Liver (tissue), 3 donors: ENCODE results near the gene GAN.

Experiments used
- ATF3 ChIP-seq: IDR thresholded peaks from 2 replicates; pipeline ENCODE4 v1.6.1; 2016; ENCODE audit warnings: antibody characterized with exemption
- EGR1 ChIP-seq, 2 donors: IDR thresholded peaks; 2 replicates each; pipeline ENCODE4 v1.6.1; 2016 to 2018; ENCODE audit warnings: antibody characterized with exemption in 2 of 2, low read depth in 2 of 2
- FOXA1 ChIP-seq: IDR thresholded peaks from 2 replicates; pipeline ENCODE4 v1.6.1; 2016; ENCODE audit warnings: antibody characterized with exemption
- GABPA ChIP-seq, 2 donors: IDR thresholded peaks in 1 of 2; conservative IDR thresholded peaks in 1 of 2; 2 replicates each; pipeline ENCODE4 v1.6.1; 2016; ENCODE audit warnings: antibody characterized with exemption in 2 of 2, mild to moderate bottlenecking in 1 of 2, moderate library complexity in 1 of 2
- HNF4A ChIP-seq, 2 donors: conservative IDR thresholded peaks; 2 replicates each; pipeline ENCODE4 v1.6.1; 2016; ENCODE audit warnings: antibody characterized with exemption in 2 of 2, mild to moderate bottlenecking in 2 of 2
- JUND ChIP-seq, 2 donors: IDR thresholded peaks; 2 replicates each; pipeline ENCODE4 v1.6.1; 2016; ENCODE audit warnings: antibody characterized with exemption in 2 of 2
- RAD21 ChIP-seq, 2 donors: IDR thresholded peaks; 2 replicates each; pipeline ENCODE4 v1.6.1; 2016; ENCODE audit warnings: antibody characterized with exemption in 2 of 2, mild to moderate bottlenecking in 2 of 2
- SP1 ChIP-seq: IDR thresholded peaks from 2 replicates; pipeline ENCODE4 v1.6.1; 2018; ENCODE audit warnings: antibody characterized with exemption, mild to moderate bottlenecking
- TAF1 ChIP-seq: conservative IDR thresholded peaks from 2 replicates; pipeline ENCODE4 v1.6.1; 2016; ENCODE audit warnings: antibody characterized with exemption, mild to moderate bottlenecking
- YY1 ChIP-seq: IDR thresholded peaks from 2 replicates; pipeline ENCODE4 v1.6.1; 2016; ENCODE audit warnings: antibody characterized with exemption, mild to moderate bottlenecking
- ZBTB33 ChIP-seq: IDR thresholded peaks from 2 replicates; pipeline ENCODE4 v1.6.1; 2016; ENCODE audit warnings: antibody characterized with exemption
- TF ChIP-seq, protein P1 (sequence below): fragments of 150-350 bp; IDR thresholded peaks from 2 replicates; pipeline ENCODE4 v1.5.1; 2017; ENCODE audit warnings: improper control_type of control experiment, low read depth, low read length; ENCODE audit not compliant: missing input control
- TF ChIP-seq, protein P2 (sequence below): IDR thresholded peaks from 2 replicates; pipeline ENCODE4 v1.6.1; 2016; ENCODE audit warnings: antibody characterized with exemption
- TF ChIP-seq, protein P3 (sequence below): IDR thresholded peaks from 2 replicates; pipeline ENCODE4 v1.6.1; 2016; ENCODE audit warnings: antibody characterized with exemption, mild to moderate bottlenecking
- donor health status: healthy.
- donor health status: healthy.

DNA sequence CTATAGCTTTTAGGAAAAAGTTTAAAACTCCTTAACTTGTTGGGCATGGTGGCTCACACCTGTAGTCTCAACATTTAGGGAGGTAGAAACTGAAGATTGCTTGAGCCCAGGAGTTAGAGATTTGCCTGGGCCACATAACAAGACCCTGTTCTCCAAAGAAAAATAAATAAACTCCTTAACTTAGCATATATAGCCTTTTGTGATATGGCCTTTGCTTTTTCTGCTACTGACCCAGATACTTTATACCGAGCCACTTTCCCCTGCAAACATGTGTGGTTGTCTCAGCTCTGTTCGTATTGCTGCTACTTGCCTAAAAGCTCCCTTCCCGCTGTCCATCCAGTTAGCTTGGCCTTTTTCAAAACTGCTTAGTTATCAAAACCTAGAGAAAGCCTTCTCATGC lies 51.0 kb downstream of the GAN start:
- no peak for TF ChIP-seq TAF1
- TF ChIP-seq, protein P1, sequence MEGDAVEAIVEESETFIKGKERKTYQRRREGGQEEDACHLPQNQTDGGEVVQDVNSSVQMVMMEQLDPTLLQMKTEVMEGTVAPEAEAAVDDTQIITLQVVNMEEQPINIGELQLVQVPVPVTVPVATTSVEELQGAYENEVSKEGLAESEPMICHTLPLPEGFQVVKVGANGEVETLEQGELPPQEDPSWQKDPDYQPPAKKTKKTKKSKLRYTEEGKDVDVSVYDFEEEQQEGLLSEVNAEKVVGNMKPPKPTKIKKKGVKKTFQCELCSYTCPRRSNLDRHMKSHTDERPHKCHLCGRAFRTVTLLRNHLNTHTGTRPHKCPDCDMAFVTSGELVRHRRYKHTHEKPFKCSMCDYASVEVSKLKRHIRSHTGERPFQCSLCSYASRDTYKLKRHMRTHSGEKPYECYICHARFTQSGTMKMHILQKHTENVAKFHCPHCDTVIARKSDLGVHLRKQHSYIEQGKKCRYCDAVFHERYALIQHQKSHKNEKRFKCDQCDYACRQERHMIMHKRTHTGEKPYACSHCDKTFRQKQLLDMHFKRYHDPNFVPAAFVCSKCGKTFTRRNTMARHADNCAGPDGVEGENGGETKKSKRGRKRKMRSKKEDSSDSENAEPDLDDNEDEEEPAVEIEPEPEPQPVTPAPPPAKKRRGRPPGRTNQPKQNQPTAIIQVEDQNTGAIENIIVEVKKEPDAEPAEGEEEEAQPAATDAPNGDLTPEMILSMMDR, result no peak
- TF ChIP-seq JUND (IDR thresholded peaks at IDR 0.05), result no peak
- TF ChIP-seq, protein P2, sequence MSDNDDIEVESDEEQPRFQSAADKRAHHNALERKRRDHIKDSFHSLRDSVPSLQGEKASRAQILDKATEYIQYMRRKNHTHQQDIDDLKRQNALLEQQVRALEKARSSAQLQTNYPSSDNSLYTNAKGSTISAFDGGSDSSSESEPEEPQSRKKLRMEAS, result no peak
- TF ChIP-seq YY1, result no peak
- TF ChIP-seq FOXA1, result no peak
- TF ChIP-seq, protein P3, sequence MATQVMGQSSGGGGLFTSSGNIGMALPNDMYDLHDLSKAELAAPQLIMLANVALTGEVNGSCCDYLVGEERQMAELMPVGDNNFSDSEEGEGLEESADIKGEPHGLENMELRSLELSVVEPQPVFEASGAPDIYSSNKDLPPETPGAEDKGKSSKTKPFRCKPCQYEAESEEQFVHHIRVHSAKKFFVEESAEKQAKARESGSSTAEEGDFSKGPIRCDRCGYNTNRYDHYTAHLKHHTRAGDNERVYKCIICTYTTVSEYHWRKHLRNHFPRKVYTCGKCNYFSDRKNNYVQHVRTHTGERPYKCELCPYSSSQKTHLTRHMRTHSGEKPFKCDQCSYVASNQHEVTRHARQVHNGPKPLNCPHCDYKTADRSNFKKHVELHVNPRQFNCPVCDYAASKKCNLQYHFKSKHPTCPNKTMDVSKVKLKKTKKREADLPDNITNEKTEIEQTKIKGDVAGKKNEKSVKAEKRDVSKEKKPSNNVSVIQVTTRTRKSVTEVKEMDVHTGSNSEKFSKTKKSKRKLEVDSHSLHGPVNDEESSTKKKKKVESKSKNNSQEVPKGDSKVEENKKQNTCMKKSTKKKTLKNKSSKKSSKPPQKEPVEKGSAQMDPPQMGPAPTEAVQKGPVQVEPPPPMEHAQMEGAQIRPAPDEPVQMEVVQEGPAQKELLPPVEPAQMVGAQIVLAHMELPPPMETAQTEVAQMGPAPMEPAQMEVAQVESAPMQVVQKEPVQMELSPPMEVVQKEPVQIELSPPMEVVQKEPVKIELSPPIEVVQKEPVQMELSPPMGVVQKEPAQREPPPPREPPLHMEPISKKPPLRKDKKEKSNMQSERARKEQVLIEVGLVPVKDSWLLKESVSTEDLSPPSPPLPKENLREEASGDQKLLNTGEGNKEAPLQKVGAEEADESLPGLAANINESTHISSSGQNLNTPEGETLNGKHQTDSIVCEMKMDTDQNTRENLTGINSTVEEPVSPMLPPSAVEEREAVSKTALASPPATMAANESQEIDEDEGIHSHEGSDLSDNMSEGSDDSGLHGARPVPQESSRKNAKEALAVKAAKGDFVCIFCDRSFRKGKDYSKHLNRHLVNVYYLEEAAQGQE, result no peak
- no peak for TF ChIP-seq ZBTB33
- TF ChIP-seq EGR1 (IDR thresholded peaks at IDR 0.05; ENCODE audit: low read depth in 2 of 2), result no peak
- no peak for TF ChIP-seq ATF3
- TF ChIP-seq GABPA (IDR thresholded peaks at IDR 0.05 in 1 of 2, conservative IDR thresholded peaks at IDR 0.05 in 1 of 2), result no peak
- TF ChIP-seq HNF4A (conservative IDR thresholded peaks at IDR 0.05), result no peak
- no peak for TF ChIP-seq SP1
- TF ChIP-seq RAD21 (IDR thresholded peaks at IDR 0.05), result no peak
